Measurements from ENCODE around the gene TNFRSF25.
"Not testable (repeated sequence)": the region's sequence is repeated elsewhere in the genome, so short reads cannot be mapped to it uniquely, and the experiment has no call there.

TNFRSF25 gene

DNA sequence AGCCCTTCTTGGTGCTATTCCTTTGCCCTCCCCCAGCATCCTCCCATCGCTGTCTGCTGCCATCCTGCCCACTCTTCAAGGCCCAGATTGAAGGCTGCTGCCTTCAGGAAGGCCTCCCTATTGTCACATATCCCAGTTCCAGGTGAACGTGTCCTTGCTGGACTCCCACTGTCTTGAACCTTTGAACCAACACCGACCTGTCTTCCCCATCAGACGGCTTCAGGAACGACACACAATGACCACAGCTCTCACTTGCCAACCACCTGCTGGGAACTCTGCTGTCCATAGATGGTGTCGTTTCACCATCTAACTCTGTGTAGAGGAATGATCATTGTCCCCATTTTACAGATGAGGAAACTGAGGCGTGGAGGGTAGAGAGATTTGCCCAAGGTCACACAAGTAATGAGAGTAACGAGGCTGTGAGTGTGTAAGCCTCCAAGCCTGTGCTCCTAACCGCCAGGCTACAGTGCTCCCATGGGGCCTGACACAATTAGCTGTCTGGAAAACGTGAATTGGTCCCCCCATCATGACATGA is 35.4 kb upstream of the TNFRSF25 start:
- DNase-seq: no peak

DNA sequence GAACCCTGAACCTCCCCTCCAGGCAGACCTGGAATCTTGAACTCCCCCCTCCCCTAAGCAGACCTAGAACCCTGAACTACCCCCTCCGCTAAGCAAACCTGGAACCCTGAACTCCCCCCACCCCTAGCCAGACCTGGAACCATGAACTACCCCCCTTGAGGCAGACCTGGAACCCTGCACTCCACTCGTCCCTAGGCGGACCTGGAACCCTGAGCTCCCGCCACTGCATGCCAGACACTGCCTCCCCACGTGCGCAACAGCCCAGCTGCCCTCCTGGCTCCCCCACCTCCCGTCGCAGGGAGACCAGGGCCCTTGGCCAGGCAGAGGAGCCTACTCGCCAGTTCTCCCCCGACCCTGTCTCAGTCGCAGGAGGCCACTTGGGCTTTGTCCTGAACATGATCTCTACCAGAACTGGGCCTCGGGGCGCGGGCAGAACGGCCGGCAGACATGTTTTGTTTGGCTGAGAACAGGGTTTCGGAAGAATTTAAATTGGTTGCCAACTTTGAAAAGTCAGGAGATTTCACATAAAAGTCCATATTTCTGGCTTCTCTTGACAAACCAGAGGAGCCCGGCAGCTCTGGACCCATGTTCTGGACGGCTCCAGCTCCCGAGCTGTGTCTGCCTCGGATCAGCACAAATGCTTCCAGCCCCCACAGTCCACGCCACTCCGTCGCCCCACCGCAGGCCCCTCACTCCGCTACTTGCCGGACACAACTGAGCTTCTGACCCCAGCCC is 34.7 kb upstream of the TNFRSF25 start:
- no peak for DNase-seq

DNA sequence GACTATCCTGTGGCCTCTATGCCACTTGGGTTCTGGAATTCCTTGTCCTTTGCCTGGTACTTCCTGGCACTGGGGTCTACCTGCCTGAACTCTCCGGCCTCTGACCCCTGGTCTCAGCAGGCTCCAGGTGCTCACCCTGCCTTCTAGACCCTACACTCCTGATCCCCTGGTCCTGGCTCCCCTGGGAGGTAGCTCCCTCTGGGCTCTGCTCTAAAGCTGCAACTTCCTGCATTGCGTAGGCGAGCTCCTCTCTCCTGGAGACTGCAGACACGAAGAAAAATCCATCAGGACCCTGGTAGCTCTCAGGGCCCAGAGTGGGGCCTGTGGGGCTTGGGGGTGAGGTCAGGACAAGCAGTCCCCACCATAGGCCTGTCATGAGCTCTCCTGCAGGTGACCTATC is 33.3 kb upstream of the TNFRSF25 start:
- DNase-seq: no peak

DNA sequence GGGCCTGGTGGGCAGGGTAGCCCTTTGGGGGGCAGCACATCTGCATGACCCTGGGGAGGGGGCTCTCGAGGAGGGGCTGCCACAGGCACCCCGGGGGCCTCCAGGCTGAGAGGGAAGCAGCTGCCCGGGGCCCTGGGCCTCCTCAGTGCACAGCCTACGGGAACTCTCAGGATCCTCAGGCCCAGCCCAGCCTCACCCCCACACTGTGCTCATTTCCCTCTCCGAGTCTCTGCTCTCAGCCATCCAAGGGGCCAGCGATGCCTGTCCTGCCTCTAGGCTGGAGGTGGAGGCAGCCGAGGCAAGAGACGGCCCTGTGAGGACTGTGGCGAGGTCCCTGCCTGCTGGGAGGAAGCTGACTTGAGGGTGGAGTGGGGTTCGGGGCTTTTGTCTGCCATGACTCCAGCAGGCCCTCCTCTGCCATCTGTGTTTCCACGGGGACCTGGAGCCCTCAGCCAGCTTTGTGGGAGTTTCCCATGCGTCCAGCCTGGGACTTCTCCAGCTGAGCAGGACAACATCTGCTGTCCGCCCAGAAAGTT is 32.7 kb upstream of the TNFRSF25 start:
- no peak for DNase-seq

DNA sequence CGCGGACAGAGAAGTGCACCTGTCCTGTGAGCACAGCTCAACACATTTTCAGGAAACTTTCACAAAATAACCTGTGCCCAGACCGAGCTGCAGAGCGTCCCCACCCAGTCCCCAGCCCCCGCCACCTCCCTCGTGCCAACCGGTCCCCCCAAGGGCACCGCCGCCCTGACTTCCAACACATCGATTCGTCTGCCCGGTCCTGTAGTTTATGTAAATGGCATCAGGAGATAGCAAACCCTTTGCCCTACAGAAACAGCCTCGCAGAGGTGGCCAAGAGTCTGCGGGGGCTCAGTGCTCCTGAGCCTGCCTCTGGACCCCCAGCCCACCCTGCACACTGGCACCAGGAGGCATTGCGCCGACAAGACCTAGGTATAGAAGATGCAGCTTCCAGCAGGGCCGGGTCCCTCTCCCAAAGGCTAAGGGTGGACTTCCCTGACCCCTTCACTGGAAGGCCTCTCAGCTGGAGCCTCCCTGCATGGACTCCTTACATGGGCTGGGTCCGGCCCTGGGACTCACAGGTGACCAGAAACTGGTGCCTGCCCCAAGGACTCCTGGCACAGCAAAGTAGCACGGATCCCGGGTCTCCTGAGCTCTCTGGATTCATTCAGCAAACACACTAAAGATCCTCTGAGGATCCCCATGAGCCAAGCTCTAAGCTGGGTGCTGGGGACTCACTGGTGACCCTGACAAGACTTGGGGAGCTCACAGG is 32.0 kb upstream of the TNFRSF25 start:
- DNase-seq: no peak

DNA sequence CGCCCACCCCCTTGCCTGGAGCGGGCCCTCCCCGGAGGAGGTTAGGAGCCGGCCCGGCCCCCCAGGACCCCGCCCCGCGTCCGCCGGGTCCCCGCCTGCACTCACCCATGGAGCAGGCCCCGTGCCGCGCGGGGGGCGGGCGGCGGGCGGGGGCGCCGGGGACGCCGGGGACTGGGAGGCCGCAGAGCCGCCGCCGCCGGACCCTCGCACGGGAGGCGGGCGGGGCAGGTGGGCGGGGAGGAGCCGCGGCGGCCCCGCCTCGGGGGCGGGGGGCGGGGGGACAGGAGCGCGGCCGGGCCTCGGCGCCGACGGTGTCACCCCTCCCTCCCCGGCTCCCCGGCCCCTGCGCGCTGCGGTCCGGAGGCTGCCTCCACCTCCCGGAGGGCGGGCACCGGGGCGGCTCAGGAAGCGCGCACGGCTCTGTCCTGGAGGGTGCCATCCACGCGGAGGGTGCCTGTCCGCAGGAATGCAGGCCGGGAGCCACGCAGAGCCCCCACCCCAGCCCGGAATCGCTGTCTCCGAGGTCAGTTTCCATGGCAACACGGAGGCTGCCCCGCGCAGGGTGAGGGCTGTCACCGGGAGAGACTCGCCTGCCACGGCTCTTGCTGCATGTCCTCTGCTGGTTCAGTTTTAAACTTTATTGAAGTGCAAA is 31.4 kb upstream of the TNFRSF25 start:
- DNase-seq: peak; percentile 48

DNA sequence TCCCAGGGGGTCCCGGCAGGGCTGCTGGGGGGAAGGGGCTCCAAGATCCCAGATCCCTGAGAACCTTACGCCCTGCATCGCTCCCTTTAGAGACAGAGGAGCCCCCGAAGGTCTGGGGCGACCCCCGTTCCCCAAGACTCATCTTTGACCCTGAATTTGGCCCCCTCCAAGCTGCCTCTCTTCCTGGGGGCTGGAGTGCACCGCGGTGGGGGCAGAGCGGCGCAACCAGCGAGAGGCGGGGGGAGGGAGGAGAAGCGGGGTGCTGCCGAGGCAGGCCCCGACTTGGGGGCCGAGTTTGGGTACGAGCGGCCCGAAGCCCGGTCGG is 30.9 kb upstream of the TNFRSF25 start:
- DNase-seq: no peak

DNA sequence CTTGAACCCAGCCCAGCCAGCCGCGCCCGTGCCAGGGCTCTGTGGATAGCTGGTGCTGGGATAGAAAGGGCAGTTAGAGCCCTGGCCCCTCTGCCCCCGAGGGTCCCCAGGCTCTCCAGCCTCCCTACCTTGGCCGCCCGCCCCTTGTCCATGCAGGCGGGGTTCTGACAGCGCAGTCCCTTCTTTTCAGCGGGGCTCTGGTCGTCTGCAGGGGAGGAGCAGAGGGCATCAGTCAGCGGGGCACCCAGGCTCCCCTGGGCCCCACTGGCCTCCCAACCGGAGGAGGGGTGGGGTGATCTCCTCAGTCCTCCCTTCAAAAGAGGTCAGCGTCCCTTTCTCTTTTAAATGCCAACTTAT is 30.4 kb upstream of the TNFRSF25 start:
- no peak for DNase-seq

DNA sequence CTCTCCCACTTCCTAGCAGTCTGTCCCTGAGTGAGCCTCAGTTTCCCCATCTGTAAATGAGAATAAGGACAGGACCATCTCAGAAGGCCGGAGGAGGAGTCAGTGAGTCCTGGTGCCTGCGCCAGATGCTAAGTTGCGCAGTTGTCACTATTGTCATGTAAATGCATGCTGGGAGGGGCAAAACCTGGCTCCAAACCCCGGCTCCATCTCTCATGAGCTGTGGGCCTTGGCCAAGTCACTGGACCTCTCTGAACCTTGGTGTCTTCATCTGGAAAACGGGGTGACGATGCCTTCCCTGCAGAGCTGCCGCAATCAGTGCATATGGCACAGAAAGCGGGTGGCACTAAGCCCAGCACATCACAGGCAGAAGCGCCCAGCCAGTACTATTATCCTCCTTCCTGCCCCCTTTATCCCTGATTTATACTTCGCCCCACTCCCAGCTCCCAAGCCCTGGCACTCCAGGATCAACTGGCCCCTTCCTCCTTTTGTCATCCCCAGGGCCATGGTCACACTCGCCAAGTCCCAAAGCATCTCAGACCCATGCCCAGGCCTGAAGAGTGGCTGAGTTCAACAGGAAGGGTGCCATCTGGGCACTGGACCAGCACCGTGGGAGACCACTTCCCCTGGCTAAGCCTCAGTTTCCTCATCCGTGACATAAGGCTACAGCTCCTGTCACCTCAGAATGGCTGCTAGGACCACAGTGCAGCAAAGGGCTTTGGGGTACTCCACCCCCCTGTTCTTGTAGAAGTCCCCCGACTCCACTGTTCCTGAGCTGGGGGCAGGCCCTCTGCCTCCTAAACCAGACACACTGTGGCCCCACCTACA is 29.8 kb upstream of the TNFRSF25 start:
- no peak for DNase-seq

DNA sequence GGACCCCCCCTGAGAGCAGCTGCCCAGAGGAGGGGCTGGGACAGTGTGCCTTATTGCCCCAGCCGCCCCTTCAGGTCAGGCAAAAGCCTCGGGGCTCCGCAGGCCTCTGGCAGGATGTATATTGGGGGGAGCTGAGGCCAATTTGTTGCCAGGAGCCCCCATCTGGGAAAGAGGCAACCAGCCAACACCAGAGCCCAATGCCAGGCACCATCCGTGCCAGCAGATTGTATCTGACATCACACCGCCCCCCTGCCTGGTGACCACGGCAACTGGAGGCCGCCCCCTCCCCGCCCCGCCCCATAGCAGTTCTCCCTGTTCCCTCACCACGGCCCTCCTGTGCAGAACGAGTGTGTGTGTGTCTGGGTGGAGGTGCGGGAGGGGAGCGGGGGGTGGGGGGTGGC is 29.1 kb upstream of the TNFRSF25 start:
- no peak for DNase-seq

DNA sequence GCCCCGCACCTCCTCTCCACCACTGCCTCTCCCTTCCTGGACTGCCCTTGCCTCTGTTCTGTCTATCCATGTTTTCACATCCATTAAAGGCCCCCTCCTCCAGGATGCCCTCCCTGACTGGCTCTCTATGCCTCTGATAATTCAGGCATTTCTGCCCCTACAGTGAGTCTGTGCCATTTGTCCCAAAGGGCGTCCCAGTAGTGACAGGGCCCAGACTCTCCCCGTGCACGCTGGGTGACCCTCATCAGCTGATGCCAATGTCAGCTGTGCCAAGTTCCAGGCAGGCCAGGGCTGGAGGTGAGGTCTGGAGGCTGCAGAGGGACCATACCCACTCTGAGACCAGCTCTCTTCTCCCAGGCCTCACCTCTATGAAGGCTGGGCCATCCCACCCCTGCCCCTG is 28.7 kb upstream of the TNFRSF25 start:
- DNase-seq: no peak

DNA sequence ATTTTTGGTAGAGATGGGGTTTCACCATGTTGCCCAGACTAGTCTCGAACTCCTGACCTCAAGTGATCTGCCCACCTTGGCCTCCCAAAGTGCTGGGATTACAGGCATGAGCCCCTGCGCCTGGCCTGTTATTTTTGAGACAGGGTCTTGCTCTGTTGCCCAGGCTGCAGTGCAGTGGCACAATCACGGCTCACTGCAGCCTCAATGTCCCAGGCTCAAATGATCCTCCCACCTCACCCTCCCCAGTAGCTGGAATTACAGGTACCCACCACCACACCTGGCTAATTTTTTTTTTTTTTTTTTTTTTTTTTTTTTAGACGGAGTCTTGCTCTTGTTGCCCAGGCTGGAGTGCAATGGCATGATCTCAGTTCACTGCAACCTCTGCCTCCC is 27.9 kb upstream of the TNFRSF25 start:
- DNase-seq: not testable (repeated sequence)

DNA sequence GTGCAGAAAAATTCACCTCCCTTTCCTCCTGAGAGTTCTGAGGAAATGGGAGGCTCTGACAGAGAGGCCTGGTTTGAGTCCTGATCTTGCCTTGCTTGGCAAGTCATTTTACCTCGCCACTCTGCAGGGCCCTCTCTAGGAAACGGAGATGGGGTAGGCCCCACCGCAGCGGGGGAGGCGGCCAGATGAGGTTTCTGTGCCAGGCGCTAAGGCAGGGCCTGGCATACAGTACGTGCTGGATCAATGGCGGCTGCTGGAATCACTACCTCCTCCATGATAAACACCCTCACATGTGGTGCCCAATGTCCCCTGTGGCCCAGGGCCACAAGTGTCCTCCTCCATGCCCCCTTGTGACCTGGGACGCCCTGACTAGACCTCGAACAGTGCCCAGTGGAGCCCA is 26.0 kb upstream of the TNFRSF25 start:
- no peak for DNase-seq

DNA sequence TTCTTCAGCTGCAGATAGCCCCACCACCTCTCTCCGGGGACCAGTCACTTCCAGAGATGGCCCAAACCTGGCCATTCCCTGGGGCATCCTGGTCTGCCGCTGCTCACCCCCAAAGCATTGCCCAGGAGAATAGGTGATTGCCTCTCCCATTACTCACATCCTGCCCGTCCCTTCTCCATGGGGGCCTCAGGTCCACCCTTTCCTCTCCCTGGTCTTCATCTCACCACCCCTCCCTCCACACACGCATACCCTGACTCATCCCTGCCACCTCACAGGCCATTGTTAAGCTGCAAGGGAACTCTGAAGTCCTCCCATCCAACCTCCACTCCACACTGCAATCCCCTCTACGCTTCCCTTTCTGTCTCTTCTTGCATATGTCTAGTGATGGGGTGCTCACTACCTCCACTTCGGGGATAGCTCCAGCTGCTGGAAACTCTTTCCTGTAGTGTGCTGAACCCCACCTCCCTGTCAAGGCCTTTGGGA is 25.5 kb upstream of the TNFRSF25 start, which contains the start of gene PLEKHG5:
Gene PLEKHG5, minus strand, starts transcription at position 188 of the 483 bp plus-strand sequence. CDS start 14,096 bp downstream, outside the sequence.
- DNase-seq: no peak

DNA sequence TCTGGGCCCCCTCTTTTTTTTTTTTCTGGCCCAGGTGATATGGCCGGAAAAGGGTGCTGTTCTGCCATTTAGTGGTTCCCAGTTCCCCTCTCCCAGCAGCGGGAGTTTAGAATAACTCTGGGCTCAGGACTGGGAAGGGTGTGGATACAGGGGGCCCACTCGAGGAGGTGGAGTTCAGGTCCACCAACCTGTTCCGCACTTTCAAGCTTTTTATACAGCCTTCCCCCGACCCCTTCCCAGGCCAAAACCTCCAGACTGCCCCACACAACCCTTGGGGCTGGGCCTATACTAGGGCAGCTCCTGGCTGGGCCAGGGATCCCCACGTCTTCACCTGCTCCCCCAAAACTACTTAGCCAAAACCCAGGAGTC is 25.1 kb upstream of the TNFRSF25 start:
- no peak for DNase-seq

DNA sequence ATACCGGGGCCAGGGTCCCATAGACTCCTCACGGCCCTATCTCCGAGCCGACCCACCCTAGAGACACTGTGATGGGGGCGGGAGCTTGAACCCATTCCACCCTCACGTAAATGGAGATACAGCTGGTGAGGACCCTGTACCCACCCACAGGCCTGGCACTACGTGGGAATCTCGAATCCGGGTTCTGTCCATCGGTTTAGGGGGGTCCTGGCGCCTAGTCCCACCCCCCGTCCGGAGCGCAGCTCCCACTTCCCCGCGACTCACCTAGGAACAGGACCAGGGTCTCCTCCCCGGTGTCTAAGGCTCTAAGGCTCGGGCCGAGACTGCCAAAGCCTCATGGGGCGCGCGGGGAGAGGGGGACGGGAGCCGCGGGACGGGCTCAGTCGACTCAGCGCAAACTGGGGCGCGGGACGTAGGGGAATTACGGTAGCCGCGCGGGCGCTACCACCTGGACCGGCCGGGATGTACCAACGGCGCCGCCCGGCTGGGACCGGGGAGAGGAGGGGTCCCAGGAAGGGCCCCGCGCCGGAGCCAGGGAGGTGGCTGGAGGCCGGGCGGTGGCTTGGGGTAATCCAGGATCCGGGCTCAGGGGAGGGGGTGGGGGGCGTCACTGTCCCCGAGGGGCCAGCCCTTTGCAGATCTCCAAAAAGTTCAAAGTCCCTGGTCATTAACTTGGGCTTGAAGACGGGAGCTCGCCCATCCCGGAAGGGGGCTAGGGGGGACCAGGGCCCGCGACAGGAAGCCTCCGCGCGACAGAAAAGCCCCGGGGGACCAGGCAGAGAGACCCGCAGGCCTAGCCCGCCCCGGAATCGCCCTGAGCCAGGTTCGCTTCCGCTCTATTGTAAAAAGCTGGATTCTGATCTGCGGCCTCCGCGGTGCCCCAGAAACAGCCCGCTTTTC is 24.5 kb upstream of the TNFRSF25 start:
- DNase-seq: peak; percentile 12

DNA sequence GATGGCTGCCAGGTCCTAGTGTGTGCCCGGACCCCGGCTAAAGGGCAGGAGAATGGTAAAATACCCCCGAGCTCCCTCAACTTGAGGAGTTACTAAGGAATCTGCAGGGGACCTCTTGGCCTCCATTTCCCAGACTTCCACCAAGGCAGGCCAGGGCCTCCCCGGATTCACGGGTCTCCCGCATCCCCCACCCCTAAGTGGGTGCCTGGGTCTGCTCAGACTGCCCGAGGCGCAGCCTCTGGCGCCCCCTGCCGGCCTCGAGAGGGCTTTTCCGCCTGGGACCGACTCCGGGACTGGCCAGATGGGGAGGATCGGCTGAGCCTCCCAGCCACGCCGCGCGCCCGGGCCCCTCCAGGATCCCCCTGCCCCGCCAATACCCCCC is 23.8 kb upstream of the TNFRSF25 start:
- peak; percentile 63 for DNase-seq

DNA sequence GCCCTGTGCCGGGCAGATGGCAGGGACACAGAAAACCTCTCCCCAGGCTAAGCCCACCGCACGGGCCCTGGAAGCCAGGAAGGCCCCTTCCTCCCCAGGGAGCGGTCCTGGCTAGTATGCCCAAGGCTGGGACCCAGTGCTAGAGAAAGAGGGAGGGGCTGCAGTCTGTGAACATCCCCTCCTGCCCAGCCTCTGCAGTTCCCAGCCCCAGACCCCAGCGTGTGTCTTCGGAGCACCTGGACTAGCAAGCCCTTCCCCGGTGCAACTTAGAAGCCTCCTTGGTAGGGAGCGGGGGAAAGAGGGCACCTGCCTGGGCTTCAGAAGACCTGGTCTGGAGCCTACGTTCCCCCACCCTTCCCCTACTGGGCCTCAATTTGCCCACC is 23.4 kb upstream of the TNFRSF25 start:
- DNase-seq: no peak

DNA sequence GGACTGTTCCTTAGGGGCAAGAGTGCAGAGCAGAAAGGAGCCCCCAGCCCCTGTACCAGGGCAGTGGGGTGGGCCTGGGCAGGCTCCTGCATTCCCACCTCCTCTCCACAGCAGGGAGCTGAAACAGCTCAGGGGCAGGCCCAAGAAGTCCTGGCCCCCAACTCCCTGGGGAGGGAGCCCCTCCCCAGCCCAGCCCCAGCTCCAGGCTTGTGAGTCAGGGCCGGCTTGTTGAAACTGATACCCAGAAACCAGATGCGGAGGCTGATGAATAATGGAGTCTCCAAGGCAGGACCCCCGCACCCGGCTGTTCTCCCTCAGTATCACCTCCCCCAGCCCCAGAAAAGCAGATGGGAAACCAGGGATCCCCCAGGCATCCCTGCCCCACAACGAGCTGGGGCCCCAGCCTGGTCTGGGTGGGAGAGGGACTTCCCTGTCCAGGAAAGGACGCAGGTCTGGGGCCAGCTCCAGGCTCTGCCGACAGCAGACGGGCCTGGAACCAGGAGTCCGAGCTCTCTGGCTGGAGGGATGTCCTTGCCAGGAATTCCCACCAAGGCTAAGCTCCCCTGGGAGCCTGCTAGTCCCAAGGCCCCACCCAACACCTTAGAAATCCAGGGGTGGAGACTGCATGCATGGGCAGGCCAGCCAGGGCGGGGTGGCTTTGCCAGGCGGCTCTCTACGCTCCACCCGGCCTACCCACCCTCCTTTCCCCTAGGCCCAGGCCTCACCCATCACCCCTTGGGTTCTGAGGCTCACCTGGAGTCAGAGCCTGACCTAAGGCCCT is 22.8 kb upstream of the TNFRSF25 start:
- DNase-seq: no peak

DNA sequence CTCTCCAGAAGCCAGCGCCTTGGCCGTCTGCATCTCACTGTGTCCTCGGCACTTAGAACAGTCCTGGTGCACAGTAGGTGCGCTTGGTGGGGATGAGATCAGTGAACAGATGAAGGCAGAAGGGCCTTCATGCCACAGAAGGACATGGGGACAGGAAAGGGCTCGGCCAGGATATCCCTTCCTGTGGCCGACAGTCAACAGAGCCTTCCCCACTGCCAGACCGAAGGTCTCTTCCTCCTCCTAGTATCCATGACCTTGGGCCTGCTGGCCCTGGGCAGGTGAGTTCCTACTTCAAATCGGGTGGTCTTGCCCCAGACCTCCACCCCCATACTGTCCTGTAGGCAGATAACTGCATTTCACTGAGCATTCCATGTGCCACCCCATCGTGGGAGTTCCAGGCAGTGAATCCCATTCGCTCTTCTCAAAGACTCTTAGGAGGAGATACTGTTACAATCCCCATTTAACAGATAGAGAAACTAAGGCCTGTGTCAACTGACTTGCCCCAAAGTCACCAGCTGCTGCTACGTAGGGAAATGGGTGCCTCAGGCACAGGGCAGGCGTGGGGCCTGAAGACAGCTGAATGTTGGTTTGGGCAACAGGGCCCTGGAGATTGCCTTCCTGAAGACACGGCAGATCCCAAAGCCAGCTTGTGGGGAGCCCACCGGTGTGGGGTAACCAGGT is 22.0 kb upstream of the TNFRSF25 start:
- DNase-seq: no peak
